K562 (cell line): ENCODE results near the gene SCAMP2. TPM values are rescaled to one million over a fixed set of nuclear protein-coding genes. Genes with fewer than 3 reads are reported as not detected.

Source experiments
- ATAC-seq: fragments of 200-7000 bp; cut with Tn5 transposase; 3 replicates; pipeline ENCODE4 v1.9.1; 2020; ENCODE audit warnings: moderate library complexity
- BruUV-seq: library from RNA; stranded (reverse); fragments of 400-500 nt; replicated peaks from 2 replicates; lab custom pipeline; 2021; lab: Mats Ljungman, UMichigan
- CTCF ChIA-PET: fragments of 300-600 bp; formaldehyde crosslinking; extraction: SDS; loops from one replicate; lab custom pipeline; 2021; ENCODE audit warnings: low intra/inter-chr PET ratio; lab: Yijun Ruan, JAX
- POLR2A ChIA-PET: fragments of 300-600, 350-650 bp; sonication (Branson Sonifier 250); formaldehyde crosslinking; extraction: SDS; loops from one replicate; lab custom pipeline; 2021; ENCODE audit warnings: antibody characterized with exemption, inconsistent platforms; lab: Yijun Ruan, JAX
- DNase-seq, 4 experiments: peaks; one replicate each; pipeline versions ENCODE4 v3.0.0 to v3.0.0-alpha.2; 2011 to 2018; ENCODE audit warnings: low spot score in 3 of 4, mixed read lengths in 3 of 4; ENCODE audit errors: extremely low read depth in 1 of 4
- FAIRE-seq: peaks from 2 replicates; lab custom pipeline; 2011; peaks lifted over from hg19 to GRCh38; lab: Jason Lieb, UNC
- H2AFZ ChIP-seq: 2 replicates; pipeline ENCODE4 v1.6.0; 2011; ENCODE audit warnings: low read depth, low read length, control low read depth, inconsistent platforms
- H3K27ac ChIP-seq: fragments of 200-600 bp; 3 replicates; pipeline ENCODE4 v1.8.0; 2011; ENCODE audit warnings: low read depth, mild to moderate bottlenecking, control low read depth, inconsistent platforms, low read length, moderate library complexity, mixed read lengths; ENCODE audit errors: extremely low read depth
- H3K27me3 ChIP-seq, 2 experiments: fragments of 300-600 bp in 1 of 2; 2 replicates in 1 of 2; 3 replicates in 1 of 2; pipeline versions ENCODE4 v1.6.0 to v1.8.0; 2011; ENCODE audit warnings: inconsistent platforms in 2 of 2, low read length in 2 of 2, mild to moderate bottlenecking in 1 of 2, mixed read lengths in 1 of 2, moderate library complexity in 1 of 2; ENCODE audit not compliant: control insufficient read depth in 2 of 2, insufficient read depth in 2 of 2
- H3K36me3 ChIP-seq: fragments of 300-600 bp; 3 replicates; pipeline ENCODE4 v1.8.0; 2011; ENCODE audit warnings: mild to moderate bottlenecking, low read length, inconsistent platforms; ENCODE audit not compliant: control insufficient read depth, insufficient read depth
- H3K4me1 ChIP-seq, 2 experiments: fragments of 200-600 bp in 1 of 2; replicated peaks in 1 of 2; 2 replicates in 1 of 2; 3 replicates in 1 of 2; pipeline versions ENCODE4 v1.5.1 to v1.8.0; 2011; ENCODE audit warnings: inconsistent platforms in 2 of 2, low read length in 2 of 2, mild to moderate bottlenecking in 1 of 2, mixed read lengths in 1 of 2, moderate library complexity in 1 of 2; ENCODE audit not compliant: control insufficient read depth in 2 of 2, insufficient read depth in 2 of 2
- H3K4me2 ChIP-seq: 2 replicates; pipeline ENCODE4 v1.6.1; 2011; ENCODE audit warnings: low read length, control low read depth, inconsistent platforms, mixed read lengths; ENCODE audit not compliant: insufficient read depth
- H3K4me3 ChIP-seq: fragments of 200-600 bp; sonication (generic), shearing (Covaris generic); 2 replicates; pipeline ENCODE4 v1.5.1; 2016; ENCODE audit warnings: control low read depth, inconsistent platforms
- H3K79me2 ChIP-seq: fragments of 200-600 bp; 3 replicates; pipeline ENCODE4 v1.8.0; 2011; ENCODE audit warnings: low read length, inconsistent platforms; ENCODE audit not compliant: control insufficient read depth, insufficient read depth
- H3K9ac ChIP-seq, 2 experiments: 2 replicates each; pipeline versions ENCODE4 v1.6.0 to v1.6.1; 2011; ENCODE audit warnings: low read depth in 2 of 2, low read length in 2 of 2, control low read depth in 1 of 2, inconsistent platforms in 1 of 2, mild to moderate bottlenecking in 1 of 2, mixed read lengths in 1 of 2; ENCODE audit not compliant: insufficient read depth in 1 of 2
- H3K9me1 ChIP-seq: one replicate; pipeline ENCODE4 v1.6.0; 2011; ENCODE audit warnings: inconsistent platforms, mild to moderate bottlenecking, low read length, moderate library complexity; ENCODE audit not compliant: control insufficient read depth, insufficient read depth
- H3K9me3 ChIP-seq: replicated peaks from 2 replicates; pipeline ENCODE4 v1.5.1; 2011; ENCODE audit warnings: low read depth, low read length, inconsistent platforms; ENCODE audit not compliant: control insufficient read depth, insufficient read depth
- H4K20me1 ChIP-seq: replicated peaks from 2 replicates; pipeline ENCODE4 v1.6.1; 2011; ENCODE audit warnings: low read length, inconsistent platforms, mixed read lengths; ENCODE audit not compliant: control insufficient read depth, insufficient read depth
- HSF4 ChIP-seq: fragments of 250-450 bp; sonication (Bioruptor Pico); IDR thresholded peaks from 2 replicates; pipeline ENCODE4 v2.1.2; 2022; ENCODE audit warnings: mild to moderate bottlenecking, moderate library complexity, borderline replicate concordance
- RREB1 ChIP-seq: fragments of 250-450 bp; sonication (Bioruptor Pico); IDR thresholded peaks from 2 replicates; pipeline ENCODE4 v1.4.0; 2020
- SREBF1 ChIP-seq: fragments of 150-350 bp; IDR thresholded peaks from 2 replicates; pipeline ENCODE4 v1.6.1; 2014; ENCODE audit warnings: antibody characterized with exemption, low read depth, low read length, borderline replicate concordance
- WGBS: fragments of 100-300 bp; shearing (Covaris generic); methylation state at CpG from one replicate; pipeline ENCODE4 v1.1.6; 2016; ENCODE audit warnings: low coverage, mixed read lengths; ENCODE audit not compliant: insufficient coverage; ENCODE audit errors: missing lambda C conversion rate; 5-methylcytosine and 5-hydroxymethylcytosine counted together
- in situ Hi-C: fragments of 300-500 bp; cut with MboI; formaldehyde crosslinking; loops from 4 replicates; pipeline ENCODE4 v1.15.0; 2018; ENCODE audit warnings: inconsistent platforms, mixed read lengths
- intact Hi-C: fragments of 100-400 bp; cut with micrococcal nuclease; formaldehyde crosslinking; loops from 2 replicates; pipeline ENCODE4 v1.14.2; 2022
- polyA plus RNA-seq, 8 experiments: library from polyadenylated mRNA; depleted of rRNA in 4 of 8; stranded (reverse) in 5 of 8; unstranded in 3 of 8; fragments of >200 nt; fragmentation: Nextera tagmentation in 2 of 8; fragmentation: Illumina TruSeq in 1 of 8; extraction: Ambion mirVana in 2 of 8; extraction: Trizol in 1 of 8; gene quantifications; 2 replicates each; pipeline versions ENCODE4 v1.2.1 to v1.2.3, GENCODE V29; 2011 to 2014; ENCODE audit warnings: inconsistent platforms in 1 of 8, missing spikeins in 1 of 8
- total RNA-seq, 7 experiments: library from RNA; depleted of rRNA in 6 of 7; stranded (reverse); fragments of >200 nt in 6 of 7; fragmentation: Illumina TruSeq in 2 of 7; extraction: Trizol in 2 of 7; gene quantifications; 2 replicates each; pipeline versions ENCODE4 v1.2.1 to v1.2.3, GENCODE V29; 2011 to 2021; ENCODE audit warnings: low replicate concordance in 1 of 7

SCAMP2 gene
- total and polyA plus RNA-seq, 9 of the 15 experiments (the other 6 are each of a cell fraction or from before 2014, with no cell fraction given), result 5.9 to 61.1 (median 20.1) TPM

GRCh38 chr15:74864296-74864695 is 8.9 kb downstream of the SCAMP2 start (continued):
- TF ChIP-seq RREB1 (CRISPR knock-in tag) (no peak), HSF4 (CRISPR knock-in tag) (no peak)

GRCh38 chr15:74863239-74864056 is 9.7 kb downstream of the SCAMP2 start:
- no peak for FAIRE-seq
- peaks cover 0 to 5% of the 10 kb centered on the region in 2 experiments; a peak in 1 of 5 replicates for H3K4me1 ChIP-seq
- peaks cover 7% of the 10 kb centered on the region for H3K9me1 ChIP-seq
- DNase-seq, result no peak
- H3K4me2 ChIP-seq, result no peak overlapping the region
- no peak for ATAC-seq
- no peaks in the 10 kb centered on the region; the same call in 1 of the 2 replicates for H3K9me3 ChIP-seq
- H3K79me2 ChIP-seq, result peaks cover 38% of the 10 kb centered on the region
- 69% methylated on average over 10 of the region's 11 CpGs for WGBS
- POLR2A ChIA-PET, result interaction anchor here (0.8 to 1.2 kb wide), 3 partner anchors 8 to 139 kb away, joined by 3 to 5 read pairs (median 3); no protein-coding TSS in a partner anchor
- no peak overlapping the region for H3K27ac ChIP-seq
- H3K4me3 ChIP-seq, result no peak overlapping the region
- no peak overlapping the region; a peak in 1 of 4 replicates for H3K9ac ChIP-seq
- H4K20me1 ChIP-seq, result no peaks in the 10 kb centered on the region
- CTCF ChIA-PET, result no interaction called here
- no peak for TF ChIP-seq SREBF1
- H3K27me3 ChIP-seq, result no peaks in the 10 kb centered on the region
- no TSS peak for BruUV-seq
- peaks cover 24% of the 10 kb centered on the region; the same call in 2 of the 3 replicates for H3K36me3 ChIP-seq
- in situ Hi-C loops, result no loop called here
- no peak overlapping the region for H2AFZ ChIP-seq
- intact Hi-C loops, result no loop called here
